ENCODE measurements around the gene RBM12. TPM values are rescaled to one million over a fixed set of nuclear protein-coding genes. Genes with fewer than 3 reads are reported as not detected.

RBM12 gene
- total and polyA plus RNA-seq, 4 donors: 9.5 to 75.0 (median 39.4) TPM

GRCh38 chr20:35673884-35674283 is 9.2 kb upstream of the RBM12 start:
- ATAC-seq (ENCODE audit: insufficient read depth, low FRiP score): no peak
- H3K9ac ChIP-seq (ENCODE audit: insufficient read depth in 1 of 2, low read length in 2 of 2): no peak overlapping the region
- no peaks in the 10 kb centered on the region for H3K4me1 ChIP-seq (ENCODE audit: control insufficient read depth in 5 of 5, insufficient read depth in 5 of 5, low read length in 5 of 5)
- no peak overlapping the region for H3K27ac ChIP-seq (ENCODE audit: low read depth in 1 of 2, low read length in 1 of 2)
- no peaks in the 10 kb centered on the region for H3K27me3 ChIP-seq (ENCODE audit: control insufficient read depth in 3 of 3, insufficient read depth in 3 of 3, low read length in 2 of 3)
- no peak overlapping the region for H3K4me3 ChIP-seq
- H3K36me3 ChIP-seq (ENCODE audit: control insufficient read depth in 4 of 4, insufficient read depth in 4 of 4, low read length in 4 of 4): peaks cover 15 to 36% (median 28%) of the 10 kb centered on the region in 4 donors
- no peaks in the 10 kb centered on the region for H3K9me3 ChIP-seq (ENCODE audit: control insufficient read depth in 4 of 4, insufficient read depth in 3 of 4, low read length in 3 of 4)
- 93 to 95% methylated on average over 4 of the region's 4 CpGs for WGBS, 2 donors
- no peak for DNase-seq
- no peak for TF ChIP-seq CTCF (IDR thresholded peaks at IDR 0.05; ENCODE audit: control extremely low read depth, extremely low read depth)

GRCh38 chr20:35669681-35670080 is 5.0 kb upstream of the RBM12 start:
- ATAC-seq (ENCODE audit: insufficient read depth, low FRiP score) (no peak), DNase-seq (no peak)
- no peaks in the 10 kb centered on the region for H3K4me1 ChIP-seq (ENCODE audit: control insufficient read depth in 5 of 5, insufficient read depth in 5 of 5, low read length in 5 of 5)
- H3K27me3 ChIP-seq (ENCODE audit: control insufficient read depth in 3 of 3, insufficient read depth in 3 of 3, low read length in 2 of 3): no peaks in the 10 kb centered on the region
- H3K27ac ChIP-seq (ENCODE audit: low read depth in 1 of 2, low read length in 1 of 2): no peak overlapping the region
- H3K36me3 ChIP-seq (ENCODE audit: control insufficient read depth in 4 of 4, insufficient read depth in 4 of 4, low read length in 4 of 4): peaks cover 13 to 30% (median 25%) of the 10 kb centered on the region in 4 donors
- H3K4me3 ChIP-seq: no peak overlapping the region
- WGBS, 2 donors: 87 to 92% methylated on average over 1 of the region's 1 CpG
- no peak for TF ChIP-seq CTCF (IDR thresholded peaks at IDR 0.05; ENCODE audit: control extremely low read depth, extremely low read depth)
- no peak overlapping the region for H3K9ac ChIP-seq (ENCODE audit: insufficient read depth in 1 of 2, low read length in 2 of 2)
- H3K9me3 ChIP-seq (ENCODE audit: control insufficient read depth in 4 of 4, insufficient read depth in 3 of 4, low read length in 3 of 4): no peaks in the 10 kb centered on the region

GRCh38 chr20:35669221-35669620 is 4.5 kb upstream of the RBM12 start:
- H3K27me3 ChIP-seq (ENCODE audit: control insufficient read depth in 3 of 3, insufficient read depth in 3 of 3, low read length in 2 of 3): no peaks in the 10 kb centered on the region
- WGBS, 2 donors: 92 to 96% methylated on average over 5 of the region's 5 CpGs

More at GRCh38 chr20:35669221-35669620, 4.5 kb upstream of the RBM12 start:
- no peak overlapping the region for H3K9ac ChIP-seq (ENCODE audit: insufficient read depth in 1 of 2, low read length in 2 of 2)
- DNase-seq: no peak
- no peak overlapping the region for H3K4me3 ChIP-seq
- peaks cover 9 to 25% (median 23%) of the 10 kb centered on the region in 4 donors for H3K36me3 ChIP-seq (ENCODE audit: control insufficient read depth in 4 of 4, insufficient read depth in 4 of 4, low read length in 4 of 4)
- no peak overlapping the region for H3K27ac ChIP-seq (ENCODE audit: low read depth in 1 of 2, low read length in 1 of 2)
- TF ChIP-seq CTCF (IDR thresholded peaks at IDR 0.05; ENCODE audit: control extremely low read depth, extremely low read depth): no peak
- no peaks in the 10 kb centered on the region for H3K9me3 ChIP-seq (ENCODE audit: control insufficient read depth in 4 of 4, insufficient read depth in 3 of 4, low read length in 3 of 4)
- no peaks in the 10 kb centered on the region for H3K4me1 ChIP-seq (ENCODE audit: control insufficient read depth in 5 of 5, insufficient read depth in 5 of 5, low read length in 5 of 5)
- no peak for ATAC-seq (ENCODE audit: insufficient read depth, low FRiP score)

Data from lung (tissue), 12 donors.